ENCODE measurements around the gene GBA3.

DNA sequence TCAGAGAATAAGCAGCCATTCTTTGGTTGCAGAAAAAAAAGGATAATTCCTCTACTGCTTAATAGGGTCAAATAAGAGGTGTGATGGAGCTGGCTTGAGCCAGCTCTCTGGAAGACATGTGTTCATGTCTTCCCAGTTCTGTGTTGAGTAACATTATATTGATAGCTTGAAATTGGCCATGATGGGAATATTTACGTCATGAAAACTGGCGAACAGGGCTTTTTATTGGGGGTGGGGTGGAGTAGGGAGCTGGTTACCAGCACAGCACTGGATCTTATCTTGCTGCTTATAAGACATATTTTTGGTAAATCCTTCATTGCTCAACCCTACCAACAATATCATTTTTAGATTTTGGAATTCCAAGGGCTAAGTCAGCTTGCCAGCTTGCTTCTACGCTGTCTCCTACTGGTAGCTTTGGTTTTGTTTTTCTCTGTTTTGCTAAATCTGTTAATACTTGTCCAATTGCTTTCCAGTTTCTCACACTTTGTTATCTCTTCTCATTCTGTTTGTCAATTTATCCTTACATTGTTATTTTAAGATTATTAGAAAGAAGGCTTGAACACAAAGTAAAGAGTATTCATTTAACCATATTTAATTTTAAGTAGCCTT lies 25.3 kb upstream of the GBA3 start:
- TF ChIP-seq POLR2A (IDR thresholded peaks at IDR 0.05; ENCODE audit: low read length) (no peak), MYC (IDR thresholded peaks at IDR 0.05; ENCODE audit: borderline replicate concordance, low read length) (no peak), MAFK (IDR thresholded peaks at IDR 0.05; ENCODE audit: partially characterized antibody) (no peak), RAD21 (conservative IDR thresholded peaks at IDR 0.05 in 1 of 2, IDR thresholded peaks at IDR 0.05 in 1 of 2) (no peak), JUNB (IDR thresholded peaks at IDR 0.05) (no peak)
- TF ChIP-seq, protein P1, sequence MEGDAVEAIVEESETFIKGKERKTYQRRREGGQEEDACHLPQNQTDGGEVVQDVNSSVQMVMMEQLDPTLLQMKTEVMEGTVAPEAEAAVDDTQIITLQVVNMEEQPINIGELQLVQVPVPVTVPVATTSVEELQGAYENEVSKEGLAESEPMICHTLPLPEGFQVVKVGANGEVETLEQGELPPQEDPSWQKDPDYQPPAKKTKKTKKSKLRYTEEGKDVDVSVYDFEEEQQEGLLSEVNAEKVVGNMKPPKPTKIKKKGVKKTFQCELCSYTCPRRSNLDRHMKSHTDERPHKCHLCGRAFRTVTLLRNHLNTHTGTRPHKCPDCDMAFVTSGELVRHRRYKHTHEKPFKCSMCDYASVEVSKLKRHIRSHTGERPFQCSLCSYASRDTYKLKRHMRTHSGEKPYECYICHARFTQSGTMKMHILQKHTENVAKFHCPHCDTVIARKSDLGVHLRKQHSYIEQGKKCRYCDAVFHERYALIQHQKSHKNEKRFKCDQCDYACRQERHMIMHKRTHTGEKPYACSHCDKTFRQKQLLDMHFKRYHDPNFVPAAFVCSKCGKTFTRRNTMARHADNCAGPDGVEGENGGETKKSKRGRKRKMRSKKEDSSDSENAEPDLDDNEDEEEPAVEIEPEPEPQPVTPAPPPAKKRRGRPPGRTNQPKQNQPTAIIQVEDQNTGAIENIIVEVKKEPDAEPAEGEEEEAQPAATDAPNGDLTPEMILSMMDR (IDR thresholded peaks at IDR 0.05), result no peak

Measured in A549 (cell line).